ENCODE results near the gene CCDC194.
"Not testable (repeated sequence)": the region's sequence is repeated elsewhere in the genome, so short reads cannot be mapped to it uniquely, and the experiment has no call there.

CCDC194 gene

DNA sequence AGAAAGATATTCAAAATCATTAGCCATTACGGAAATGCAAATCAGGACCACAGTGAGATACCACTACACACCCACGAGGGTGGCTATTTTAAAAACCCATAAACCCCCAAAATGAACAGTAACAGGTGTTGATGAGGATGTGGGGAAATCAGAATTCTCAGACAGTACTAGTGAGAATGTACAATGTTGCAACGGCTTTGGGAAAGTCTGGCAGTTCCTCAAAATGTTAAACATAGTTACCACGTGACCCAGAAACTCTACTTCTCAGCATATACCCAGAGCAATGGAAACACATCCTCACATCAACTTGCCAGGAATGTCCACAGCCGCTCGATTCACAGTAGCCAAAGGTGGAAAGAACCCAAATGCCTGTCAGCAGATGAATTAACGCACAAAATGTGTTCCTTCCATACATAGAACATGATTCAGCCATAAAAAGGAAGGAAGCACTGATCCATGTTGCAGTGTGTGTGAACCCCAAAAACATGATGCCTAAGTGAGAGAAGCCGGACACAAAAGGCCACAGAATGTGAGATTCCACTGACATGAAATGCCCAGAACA is 23.9 kb downstream of the CCDC194 start:
- DNase-seq (ENCODE audit: low read depth in 2 of 2): no peak

DNA sequence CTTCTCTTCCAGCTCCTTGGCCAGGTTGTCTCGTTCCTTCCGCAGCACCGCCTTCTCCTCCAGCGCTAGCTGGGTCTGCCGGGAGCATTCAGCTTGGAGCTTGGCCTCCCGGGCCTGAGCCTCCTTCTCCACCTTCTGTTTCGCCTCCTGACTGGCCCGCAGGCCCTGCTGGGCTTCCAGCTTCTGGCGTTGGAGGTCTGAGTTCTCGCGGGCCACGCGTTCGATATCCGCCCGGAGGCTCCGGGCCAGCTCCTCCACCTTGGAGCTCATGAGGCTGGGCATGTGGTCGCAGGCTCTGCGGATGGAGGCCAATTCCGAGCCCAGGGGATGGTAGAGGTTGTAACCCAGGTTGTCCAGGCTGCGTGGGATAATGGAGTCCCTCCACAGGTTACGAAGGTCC is 28.6 kb downstream of the CCDC194 start:
- DNase-seq (ENCODE audit: low read depth in 2 of 2): no peak

DNA sequence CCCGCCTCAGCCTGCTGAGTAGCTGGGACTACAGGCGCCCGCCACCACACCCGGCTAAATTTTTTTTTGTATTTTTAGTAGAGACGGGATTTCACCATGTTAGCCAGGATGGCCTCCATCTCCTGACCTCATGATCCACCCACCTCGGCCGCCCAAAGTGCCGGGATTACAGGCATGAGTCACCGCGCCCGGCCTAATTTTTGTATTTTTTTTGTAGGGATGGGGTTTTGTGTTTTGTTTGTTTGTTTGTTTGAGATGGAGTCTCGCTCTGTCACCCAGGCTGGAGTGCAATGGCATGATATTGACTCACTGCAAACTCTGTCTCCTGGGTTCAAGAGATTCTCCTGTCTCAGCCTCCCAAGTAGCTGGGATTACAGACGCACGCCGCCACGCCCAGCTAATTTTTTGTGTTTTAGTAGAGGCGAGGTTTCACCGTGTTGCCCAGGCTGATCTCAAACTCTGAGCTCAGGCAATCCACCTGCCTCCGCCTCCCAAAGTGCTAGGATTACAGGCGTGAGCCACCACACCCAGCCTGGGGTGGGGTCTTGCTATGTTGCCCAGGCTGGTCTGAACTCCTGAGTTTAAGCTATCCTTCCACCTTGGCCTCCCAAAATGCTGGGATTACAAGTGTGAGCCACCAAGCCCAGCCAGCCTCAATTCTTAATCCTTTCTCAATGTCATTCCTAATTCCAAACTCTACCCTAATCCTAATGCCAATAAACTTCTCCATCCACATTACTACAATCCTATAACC is 30.0 kb downstream of the CCDC194 start:
- not testable (repeated sequence) for DNase-seq (ENCODE audit: low read depth in 2 of 2)

DNA sequence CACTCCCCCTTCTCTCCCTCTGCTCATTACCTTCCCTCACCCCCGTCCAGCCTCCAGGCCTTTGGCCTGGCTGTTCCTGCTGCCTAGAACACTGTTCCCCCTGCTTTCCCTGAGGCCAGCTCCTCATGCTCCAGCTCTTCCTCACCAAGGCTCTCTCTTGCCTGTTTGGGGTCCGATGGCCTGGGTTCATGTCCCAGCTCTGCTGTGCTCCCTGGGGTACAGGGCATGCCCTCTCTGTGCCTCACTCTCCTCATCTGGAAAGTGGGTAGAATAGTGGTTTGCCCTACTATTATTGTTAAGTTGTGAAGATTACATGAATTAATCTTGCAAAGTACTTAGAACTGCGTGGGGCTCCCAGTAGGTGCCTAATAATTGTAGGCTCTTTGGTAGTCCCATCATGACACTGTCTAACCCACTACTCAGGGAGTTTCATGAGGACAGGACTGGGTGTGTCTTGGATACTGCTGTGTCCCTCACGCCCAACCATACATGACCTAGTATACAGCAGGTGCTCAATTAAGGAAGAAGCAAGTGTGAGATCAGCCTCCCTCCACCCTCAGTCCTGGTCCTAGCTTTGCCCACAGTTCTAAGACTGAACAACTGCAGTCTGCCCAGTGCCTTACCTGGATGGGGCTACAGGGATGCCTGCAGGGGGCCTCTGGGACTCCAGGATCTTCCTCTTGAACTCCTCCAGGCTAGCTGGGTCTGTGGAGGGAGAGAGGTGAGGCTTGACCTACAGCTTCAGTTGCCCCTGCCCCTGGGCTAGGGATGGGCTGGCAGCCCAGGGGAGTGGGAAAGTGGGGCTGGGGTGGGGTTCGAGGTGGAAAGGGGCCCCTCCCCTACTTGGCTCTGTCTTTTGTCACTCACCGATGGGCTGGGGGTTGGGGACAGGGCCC is 33.8 kb downstream of the CCDC194 start:
- DNase-seq (ENCODE audit: low read depth in 2 of 2): no peak

DNA sequence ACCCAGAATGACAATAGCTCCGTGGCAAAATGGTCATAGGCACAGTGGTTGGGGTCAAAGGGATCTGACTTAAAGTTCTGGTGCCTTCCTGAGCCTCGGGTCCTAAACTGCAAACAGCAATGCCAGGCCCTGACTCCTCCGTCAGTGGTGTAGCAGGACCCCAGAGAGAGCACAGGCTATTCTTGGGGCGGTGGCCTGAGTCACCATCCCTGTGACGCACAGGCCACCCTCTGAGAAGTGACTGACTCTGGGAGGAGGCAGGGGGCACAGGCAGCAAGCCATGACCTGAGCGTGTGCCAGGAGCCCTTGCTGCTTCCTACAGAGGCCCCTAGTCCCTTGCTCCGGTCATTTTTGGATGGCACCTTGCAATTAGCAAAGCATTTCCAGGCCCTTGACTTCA is 35.6 kb downstream of the CCDC194 start:
- DNase-seq (ENCODE audit: low read depth in 2 of 2): no peak

DNA sequence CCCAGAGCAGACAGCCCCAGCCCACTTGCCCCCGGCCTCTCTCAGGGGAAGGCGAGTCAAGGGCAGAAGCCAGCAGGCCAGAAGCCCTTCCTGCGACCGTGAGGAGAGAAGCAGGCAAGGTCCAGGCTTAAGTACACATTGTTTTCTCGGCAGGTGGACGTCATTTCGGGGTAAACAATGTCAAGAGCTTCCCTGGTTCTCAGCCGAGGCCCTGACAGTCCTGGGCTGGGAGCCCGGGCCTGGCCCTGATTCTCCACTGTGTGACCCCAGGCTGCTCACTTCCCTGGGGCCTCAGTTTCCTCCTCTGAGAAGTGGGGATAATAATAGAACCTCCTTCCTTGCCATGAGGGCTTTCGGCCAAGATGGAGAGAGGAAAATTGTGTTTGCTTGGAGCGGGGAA is 36.3 kb downstream of the CCDC194 start:
- DNase-seq (ENCODE audit: low read depth in 2 of 2): no peak

DNA sequence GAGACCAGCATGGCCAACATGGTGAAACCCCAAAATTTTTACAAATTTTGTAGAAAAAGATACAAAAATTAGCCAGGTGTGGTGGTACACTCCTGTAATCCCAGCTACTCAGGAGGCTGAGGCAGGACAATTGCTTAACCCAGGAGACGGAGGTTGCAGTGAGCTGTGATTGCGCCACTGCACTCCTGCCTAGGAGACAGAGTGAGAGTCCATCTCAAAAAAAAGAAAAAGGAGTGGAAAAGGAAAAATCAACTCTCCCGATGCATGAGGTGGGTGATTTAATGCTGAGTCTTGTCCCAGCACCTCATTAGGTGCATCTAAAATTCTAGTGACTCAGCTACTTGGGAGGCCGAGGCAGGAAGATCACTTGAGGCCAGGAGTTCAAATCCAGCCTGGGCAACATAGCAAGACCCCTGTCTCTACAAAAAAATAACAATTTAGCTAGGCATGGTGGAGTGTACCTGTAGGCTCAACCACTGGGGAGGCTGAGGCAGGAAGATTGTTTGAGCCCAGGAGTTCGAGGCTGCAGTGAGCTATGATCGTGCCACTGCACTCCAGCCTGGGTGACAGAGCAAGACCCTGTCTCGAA is 36.8 kb downstream of the CCDC194 start:
- no peak for DNase-seq (ENCODE audit: low read depth in 2 of 2)

DNA sequence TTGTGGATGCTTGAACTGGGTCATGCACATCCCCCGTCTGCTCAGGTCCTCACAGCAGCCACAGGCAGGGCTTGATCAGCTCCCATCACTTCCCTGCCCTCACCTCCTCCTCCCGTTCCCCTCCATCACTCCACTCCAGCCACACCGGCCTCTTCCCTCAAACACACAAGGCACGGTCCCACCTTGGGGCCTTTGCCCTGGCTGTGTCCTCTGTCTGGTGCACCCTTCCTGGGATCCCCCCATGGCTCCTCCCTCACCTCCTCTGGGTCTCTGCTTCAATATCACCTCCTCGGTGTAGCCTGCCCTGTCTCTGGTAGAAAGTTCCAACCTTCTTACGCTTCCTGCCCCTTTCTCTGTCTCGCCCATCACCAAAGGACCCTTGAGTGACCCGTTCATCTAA is 40.6 kb downstream of the CCDC194 start:
- DNase-seq (ENCODE audit: low read depth in 2 of 2): no peak

DNA sequence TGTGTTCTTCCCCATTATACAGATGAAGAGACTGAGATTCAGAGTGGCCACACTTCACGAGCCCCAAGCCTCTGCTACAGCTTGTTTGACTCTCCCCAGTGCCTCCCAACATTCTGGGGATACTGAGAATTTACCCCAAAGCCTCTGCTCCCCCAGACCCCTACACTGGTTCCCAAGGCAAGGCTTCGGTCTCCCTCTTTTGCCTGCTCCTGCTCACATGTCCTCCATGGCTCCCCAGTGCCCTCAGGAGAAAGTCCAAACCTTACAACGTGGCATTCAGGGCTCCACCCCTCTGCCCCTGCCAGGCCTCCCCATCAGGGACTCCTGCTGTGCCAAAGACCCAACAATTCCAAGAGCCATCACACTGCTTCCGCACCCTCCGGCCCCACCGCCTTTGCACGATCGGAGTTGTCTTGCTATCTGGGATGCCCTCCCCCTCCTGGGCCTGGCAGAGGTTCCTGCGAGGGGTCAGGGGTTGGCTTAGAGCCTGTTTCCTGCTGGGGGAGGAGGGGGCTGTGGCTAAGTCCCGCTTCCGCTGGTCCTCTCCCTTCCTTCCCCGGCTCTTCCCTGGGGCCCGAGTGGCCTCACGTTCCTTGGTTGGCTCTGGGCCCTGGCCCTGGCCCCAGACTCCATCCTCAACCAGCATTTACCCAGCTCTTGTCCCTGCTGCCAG is 41.3 kb downstream of the CCDC194 start:
- DNase-seq (ENCODE audit: low read depth in 2 of 2): no peak

DNA sequence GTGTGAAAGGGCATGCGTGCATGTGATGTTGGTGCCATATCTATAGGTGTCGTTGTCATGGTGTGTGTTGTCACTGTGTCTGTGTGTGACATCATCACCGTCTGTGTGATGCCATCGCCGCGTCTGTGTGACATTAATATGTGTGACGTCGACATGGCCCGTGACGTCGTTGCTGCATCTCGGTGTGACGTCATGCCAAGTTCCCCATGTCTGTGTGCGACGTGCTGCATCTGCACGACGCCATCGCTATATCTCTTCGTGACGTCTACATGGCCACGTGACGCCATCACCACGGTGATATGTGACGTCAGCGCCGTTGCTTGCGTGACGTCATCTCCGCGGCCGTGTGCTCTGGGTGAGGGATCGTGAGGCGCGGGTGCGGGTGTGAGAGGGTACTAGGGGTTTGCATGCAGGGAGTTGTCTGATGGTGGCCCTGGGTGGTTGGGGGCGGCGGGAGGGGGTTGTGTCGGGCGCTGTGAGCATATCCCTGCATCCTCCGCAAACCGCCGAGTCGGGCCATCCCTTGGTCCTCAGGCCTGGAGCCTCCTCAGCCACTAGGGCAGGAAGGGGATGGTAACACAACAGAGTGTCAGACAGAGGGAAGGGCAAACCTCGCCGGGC is 42.1 kb downstream of the CCDC194 start:
- no peak for DNase-seq (ENCODE audit: low read depth in 2 of 2)

DNA sequence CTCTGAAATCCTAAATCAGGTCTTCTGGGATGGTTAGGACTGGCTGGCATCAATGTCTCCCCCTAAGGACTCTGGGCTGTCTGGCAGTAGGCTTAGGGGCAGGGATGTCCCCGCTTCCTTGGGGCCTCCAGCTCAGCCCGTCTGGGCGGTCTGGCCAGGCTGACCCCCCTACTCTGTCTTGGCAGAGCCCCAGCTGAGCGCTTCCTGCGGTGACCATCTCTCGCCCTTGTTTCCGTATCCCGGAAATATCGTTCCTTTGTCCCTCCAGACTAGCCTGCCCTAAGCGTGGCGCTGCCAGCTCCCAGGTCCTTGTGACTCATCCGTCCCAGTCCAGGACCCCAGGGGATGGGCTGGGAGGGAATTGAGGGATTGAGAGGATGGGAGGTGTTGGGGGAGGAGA is 45.3 kb downstream of the CCDC194 start:
- DNase-seq (ENCODE audit: low read depth in 2 of 2): no peak

DNA sequence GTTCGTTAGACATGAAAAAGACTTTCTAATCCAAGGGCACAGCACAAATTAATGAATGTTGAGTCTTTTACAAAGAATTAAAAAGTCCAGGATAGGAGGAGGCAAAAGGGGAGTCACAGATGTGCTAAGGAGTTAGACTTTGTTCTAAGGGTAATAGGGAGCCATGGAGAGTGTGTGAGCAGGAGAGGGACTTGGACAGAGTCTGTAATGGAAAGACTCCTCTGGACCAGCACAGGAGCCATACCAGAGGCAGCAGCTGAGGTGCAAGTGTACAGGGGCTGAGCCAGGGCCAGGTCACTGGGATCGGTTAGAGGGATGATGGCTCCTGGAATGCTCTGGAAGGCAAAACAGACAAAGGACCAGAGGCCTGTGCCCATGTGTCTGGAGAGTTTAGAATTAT is 46.1 kb downstream of the CCDC194 start:
- DNase-seq (ENCODE audit: low read depth in 2 of 2): no peak

DNA sequence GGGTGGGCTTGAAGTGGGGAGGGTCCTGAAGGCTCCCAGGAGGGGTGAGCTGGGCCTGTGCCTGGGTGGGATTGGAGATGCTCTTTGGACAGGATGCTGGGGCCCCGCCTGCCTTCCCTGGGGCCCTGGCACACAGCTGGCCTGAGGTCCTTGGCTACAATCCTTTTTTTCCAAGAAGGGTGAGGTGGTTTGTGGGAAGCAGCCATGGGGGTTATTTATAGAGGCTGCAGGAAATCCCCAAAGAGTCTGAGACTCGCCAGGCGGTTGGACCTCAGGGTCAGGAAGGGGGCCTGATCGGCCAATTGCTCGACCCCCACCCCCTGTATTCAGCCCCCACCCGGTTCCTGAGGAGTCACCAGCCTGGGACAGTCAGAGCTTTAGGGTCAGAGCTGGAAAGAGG is 46.6 kb downstream of the CCDC194 start:
- DNase-seq (ENCODE audit: low read depth in 2 of 2): no peak

DNA sequence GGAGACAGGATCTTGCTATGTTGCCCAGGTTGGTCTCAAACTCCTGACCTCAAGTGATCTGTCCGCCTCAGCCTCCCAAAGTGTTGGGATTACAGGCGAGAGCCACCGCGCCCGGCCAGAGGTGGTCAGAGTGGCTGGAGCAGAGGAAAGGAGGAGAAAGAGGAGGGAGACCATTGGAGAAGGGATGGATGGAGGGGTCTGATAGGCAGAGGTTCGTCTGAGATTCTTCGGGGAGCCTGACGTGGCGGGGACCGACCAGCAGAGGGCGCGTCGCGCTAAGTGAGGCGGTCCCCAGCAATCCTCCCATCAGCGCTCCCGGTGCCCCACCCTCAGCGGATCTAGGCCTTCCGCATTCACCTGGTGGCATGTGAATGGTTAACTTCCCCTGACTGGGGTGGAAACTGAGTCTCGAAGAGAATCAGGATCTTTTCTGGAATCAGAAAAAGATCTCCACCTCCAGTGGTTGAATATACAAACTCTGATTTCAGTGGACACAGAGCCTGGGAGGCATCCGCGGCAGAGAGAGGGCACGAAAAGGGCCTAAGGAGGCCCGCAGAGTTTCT is 47.8 kb downstream of the CCDC194 start:
- peak; percentile 41 to 75 for DNase-seq (ENCODE audit: low read depth in 2 of 2)

DNA sequence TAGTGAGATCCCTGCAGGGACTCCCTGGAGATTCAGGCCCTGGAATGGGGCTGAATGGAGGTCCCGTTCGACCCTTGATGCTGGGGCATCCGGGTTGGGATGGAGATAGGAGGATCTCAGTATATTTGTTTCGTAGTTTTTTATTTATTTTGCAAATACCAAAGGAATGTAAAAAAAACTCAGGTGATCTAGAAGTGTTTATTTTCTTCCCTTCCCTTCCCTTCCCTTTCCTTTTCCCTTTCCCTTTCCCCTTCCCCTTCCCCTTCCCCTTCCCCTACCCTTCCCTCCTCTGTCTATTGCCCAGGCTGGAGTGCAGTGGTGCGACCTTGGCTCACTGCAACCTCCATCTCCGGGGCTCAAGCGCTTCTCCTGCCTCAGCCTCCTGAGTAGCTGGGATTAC is 52.2 kb downstream of the CCDC194 start:
- no peak for DNase-seq (ENCODE audit: low read depth in 2 of 2)

DNA sequence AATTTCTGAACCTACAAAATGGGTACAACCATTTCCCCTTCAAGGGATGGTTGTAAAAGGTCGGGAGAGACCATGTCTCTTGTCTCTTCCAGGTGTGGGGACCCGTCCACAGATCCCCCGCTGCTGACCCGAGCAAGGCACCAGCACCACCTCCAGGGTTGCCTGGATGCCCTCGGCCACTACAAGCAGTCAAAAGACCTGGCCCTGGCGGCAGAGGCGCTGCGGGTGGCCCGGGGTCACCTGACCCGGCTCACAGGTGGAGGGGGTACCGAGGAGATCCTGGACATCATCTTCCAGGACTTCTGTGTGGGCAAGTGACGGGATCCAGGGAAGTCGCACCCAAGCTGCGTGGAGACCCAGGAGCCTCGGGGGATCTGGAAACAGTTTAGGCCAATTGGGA is 52.6 kb downstream of the CCDC194 start:
- DNase-seq (ENCODE audit: low read depth in 2 of 2): no peak

DNA sequence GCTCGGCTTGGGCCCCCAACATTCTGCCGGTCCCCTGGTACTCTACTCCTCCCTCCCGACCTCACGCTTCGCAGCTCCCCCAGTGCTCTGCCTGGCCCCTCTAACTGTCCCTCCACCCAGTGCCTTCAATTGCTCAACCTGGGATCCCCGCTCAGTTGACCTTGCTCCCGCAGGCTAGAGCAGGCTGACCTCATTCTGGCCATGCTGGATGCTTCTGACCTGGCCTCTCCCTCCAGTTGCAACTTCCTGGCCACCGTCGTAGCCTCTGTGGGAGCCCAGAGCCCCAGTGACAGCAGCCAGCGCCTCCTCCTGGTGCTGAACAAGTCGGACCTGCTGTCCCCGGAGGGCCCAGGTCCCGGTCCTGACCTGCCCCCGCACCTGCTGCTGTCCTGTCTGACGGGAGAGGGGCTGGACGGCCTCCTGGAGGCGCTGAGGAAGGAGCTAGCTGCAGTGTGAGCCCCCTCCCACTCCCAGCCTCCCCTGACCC is 53.1 kb downstream of the CCDC194 start:
- DNase-seq (ENCODE audit: low read depth in 2 of 2): no peak

Measured in stimulated activated CD4-positive, alpha-beta T cell treated with anti-CD3 and anti-CD28 coated beads, Interleukin-1b, Interleukin-23, amount 100 ng/mL, for 1 hour (primary cell).